ENCODE data around the gene PARVA. TPM values are rescaled to one million over a fixed set of nuclear protein-coding genes. Genes with fewer than 3 reads are reported as not detected.

Gene PARVA
- total RNA-seq, 1 experiment from 2014 or later = 22.9 TPM

GRCh38 chr11:12565406-12565805 is 188.0 kb downstream of the PARVA start:
- DNase-seq = no peak
- TF ChIP-seq, protein P1, sequence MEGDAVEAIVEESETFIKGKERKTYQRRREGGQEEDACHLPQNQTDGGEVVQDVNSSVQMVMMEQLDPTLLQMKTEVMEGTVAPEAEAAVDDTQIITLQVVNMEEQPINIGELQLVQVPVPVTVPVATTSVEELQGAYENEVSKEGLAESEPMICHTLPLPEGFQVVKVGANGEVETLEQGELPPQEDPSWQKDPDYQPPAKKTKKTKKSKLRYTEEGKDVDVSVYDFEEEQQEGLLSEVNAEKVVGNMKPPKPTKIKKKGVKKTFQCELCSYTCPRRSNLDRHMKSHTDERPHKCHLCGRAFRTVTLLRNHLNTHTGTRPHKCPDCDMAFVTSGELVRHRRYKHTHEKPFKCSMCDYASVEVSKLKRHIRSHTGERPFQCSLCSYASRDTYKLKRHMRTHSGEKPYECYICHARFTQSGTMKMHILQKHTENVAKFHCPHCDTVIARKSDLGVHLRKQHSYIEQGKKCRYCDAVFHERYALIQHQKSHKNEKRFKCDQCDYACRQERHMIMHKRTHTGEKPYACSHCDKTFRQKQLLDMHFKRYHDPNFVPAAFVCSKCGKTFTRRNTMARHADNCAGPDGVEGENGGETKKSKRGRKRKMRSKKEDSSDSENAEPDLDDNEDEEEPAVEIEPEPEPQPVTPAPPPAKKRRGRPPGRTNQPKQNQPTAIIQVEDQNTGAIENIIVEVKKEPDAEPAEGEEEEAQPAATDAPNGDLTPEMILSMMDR (IDR thresholded peaks at IDR 0.05; ENCODE audit: unreplicated experiment) = no peak
- Mint-ChIP-seq H3K27ac (ENCODE audit: unreplicated experiment) (no peak overlapping the region), H3K36me3 (ENCODE audit: insufficient read depth, unreplicated experiment) (no peaks in the 10 kb centered on the region), H3K4me1 (ENCODE audit: low read depth, unreplicated experiment) (no peaks in the 10 kb centered on the region), H3K27me3 (ENCODE audit: unreplicated experiment) (peaks cover 52% of the 10 kb centered on the region), H3K9me3 (ENCODE audit: low read depth, unreplicated experiment) (no peaks in the 10 kb centered on the region), H3K4me3 (ENCODE audit: low read depth, unreplicated experiment) (no peak overlapping the region)
- intact Hi-C loops (cut with micrococcal nuclease; ENCODE audit: unreplicated experiment) = no loop called here
- CTCF ChIA-PET = no interaction called here
- no TSS peak for BruUV-seq (replicated peaks)

DNA sequence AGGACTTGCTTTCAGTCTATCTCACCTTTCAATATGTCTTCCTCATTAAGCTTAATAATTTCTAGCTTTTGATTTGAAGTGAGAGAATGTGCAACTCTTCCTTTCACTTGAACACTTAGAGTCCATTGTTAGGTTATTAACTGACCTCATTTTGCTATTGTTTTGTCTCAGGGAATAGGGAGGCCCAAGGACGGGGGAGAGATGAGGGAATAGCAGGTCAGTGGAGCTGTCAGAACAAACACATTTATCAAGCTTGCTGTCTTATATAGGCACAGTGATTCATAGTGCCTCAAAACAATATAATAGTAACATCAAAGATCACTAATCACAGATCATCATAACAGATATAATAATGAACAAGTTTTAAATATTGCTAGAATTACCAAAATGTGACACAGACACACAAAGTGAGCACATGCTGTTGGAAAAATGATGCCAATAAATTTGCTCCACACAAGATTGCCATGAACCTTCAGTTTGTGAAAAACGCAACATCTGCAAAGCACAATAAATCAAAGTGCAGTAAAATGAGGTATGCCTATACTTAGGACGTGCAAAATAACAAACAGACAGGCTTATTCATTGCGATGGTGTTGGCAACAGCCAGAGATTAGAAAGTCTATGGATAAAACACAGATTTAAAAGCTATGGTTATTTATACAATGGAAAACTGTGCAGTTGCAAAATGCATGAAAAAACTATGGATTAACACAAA is 190.5 kb downstream of the PARVA start:
- TF ChIP-seq, protein P1 (IDR thresholded peaks at IDR 0.05; ENCODE audit: unreplicated experiment) = no peak
- H3K4me1 Mint-ChIP-seq (ENCODE audit: low read depth, unreplicated experiment) = no peaks in the 10 kb centered on the region
- H3K4me3 Mint-ChIP-seq (ENCODE audit: low read depth, unreplicated experiment) = no peak overlapping the region
- H3K36me3 Mint-ChIP-seq (ENCODE audit: insufficient read depth, unreplicated experiment) = no peaks in the 10 kb centered on the region
- no TSS peak for BruUV-seq (replicated peaks)
- CTCF ChIA-PET = interaction anchor here (0.6 kb wide), 1 partner anchor 28 kb away, joined by 3 read pairs; no protein-coding TSS in a partner anchor
- no peaks in the 10 kb centered on the region for H3K9me3 Mint-ChIP-seq (ENCODE audit: low read depth, unreplicated experiment)
- no peak overlapping the region for H3K27ac Mint-ChIP-seq (ENCODE audit: unreplicated experiment)
- DNase-seq = no peak
- peaks cover 47% of the 10 kb centered on the region for H3K27me3 Mint-ChIP-seq (ENCODE audit: unreplicated experiment)
- intact Hi-C loops (cut with micrococcal nuclease; ENCODE audit: unreplicated experiment) = no loop called here

GRCh38 chr11:12569499-12570425 is 192.4 kb downstream of the PARVA start:
- intact Hi-C loops (cut with micrococcal nuclease; ENCODE audit: unreplicated experiment) = no loop called here
- CTCF ChIA-PET = no interaction called here
- Mint-ChIP-seq H3K36me3 (ENCODE audit: insufficient read depth, unreplicated experiment) (no peaks in the 10 kb centered on the region), H3K27ac (ENCODE audit: unreplicated experiment) (no peak overlapping the region), H3K4me3 (ENCODE audit: low read depth, unreplicated experiment) (no peak overlapping the region), H3K9me3 (ENCODE audit: low read depth, unreplicated experiment) (no peaks in the 10 kb centered on the region), H3K4me1 (ENCODE audit: low read depth, unreplicated experiment) (no peaks in the 10 kb centered on the region), H3K27me3 (ENCODE audit: unreplicated experiment) (peaks cover 59% of the 10 kb centered on the region)
- no TSS peak for BruUV-seq (replicated peaks)
- TF ChIP-seq, protein P1 (IDR thresholded peaks at IDR 0.05; ENCODE audit: unreplicated experiment) = no peak
- no peak for DNase-seq

DNA sequence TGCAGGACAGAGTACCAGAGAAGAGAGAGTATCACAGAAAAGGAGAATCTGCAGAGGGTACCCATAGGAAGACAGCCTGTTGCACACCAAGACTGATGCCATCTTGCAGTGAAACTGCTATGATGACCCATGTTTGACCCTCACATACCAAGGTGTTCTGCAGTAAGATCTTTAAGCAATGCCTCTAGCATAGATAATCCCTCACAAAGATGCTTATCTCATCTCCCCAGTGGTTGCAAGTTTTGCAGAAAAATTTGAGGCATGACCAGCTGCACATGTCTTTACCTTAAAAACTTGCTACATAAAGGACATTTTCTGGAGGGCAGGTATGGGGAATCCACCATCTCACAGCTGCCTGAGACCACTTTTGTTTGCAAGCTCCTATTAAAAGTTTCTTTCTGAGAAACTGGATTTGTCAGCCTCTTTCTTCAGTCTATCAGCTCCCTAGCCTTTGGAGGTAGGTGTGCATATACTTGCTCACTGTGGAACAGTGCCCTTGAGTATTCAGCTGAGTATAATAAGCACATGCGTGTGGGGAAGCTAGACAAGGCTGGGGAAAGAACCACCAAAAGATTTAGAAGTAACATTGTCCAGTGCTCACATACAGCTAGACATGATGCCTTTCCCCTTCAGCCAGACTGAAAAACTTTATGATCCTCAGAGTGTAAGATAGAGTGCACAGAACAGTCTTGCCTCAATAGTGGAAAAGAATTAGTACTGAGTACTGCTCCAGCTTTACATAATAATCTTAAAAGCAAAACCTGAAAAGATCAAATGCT is 196.5 kb downstream of the PARVA start:
- H3K36me3 Mint-ChIP-seq (ENCODE audit: insufficient read depth, unreplicated experiment) = no peaks in the 10 kb centered on the region
- no peaks in the 10 kb centered on the region for H3K4me1 Mint-ChIP-seq (ENCODE audit: low read depth, unreplicated experiment)
- BruUV-seq (replicated peaks) = no TSS peak
- CTCF ChIA-PET = no interaction called here
- TF ChIP-seq, protein P1 (IDR thresholded peaks at IDR 0.05; ENCODE audit: unreplicated experiment) = no peak
- no peak overlapping the region for H3K27ac Mint-ChIP-seq (ENCODE audit: unreplicated experiment)
- H3K27me3 Mint-ChIP-seq (ENCODE audit: unreplicated experiment) = peaks cover 32% of the 10 kb centered on the region
- no peak overlapping the region for H3K4me3 Mint-ChIP-seq (ENCODE audit: low read depth, unreplicated experiment)
- intact Hi-C loops (cut with micrococcal nuclease; ENCODE audit: unreplicated experiment) = no loop called here
- H3K9me3 Mint-ChIP-seq (ENCODE audit: low read depth, unreplicated experiment) = no peaks in the 10 kb centered on the region
- DNase-seq = no peak

All from Calu3 (cell line).